Tibial nerve (tissue), 4 donors: ENCODE measurements around the gene AQP12B.

Experiments
- EP300 ChIP-seq, 2 donors: sonication (generic); formaldehyde crosslinking; IDR thresholded peaks; one replicate each; pipeline ENCODE4 v1.6.1; 2017; ENCODE audit warnings: antibody characterized with exemption in 2 of 2, mild to moderate bottlenecking in 1 of 2
- POLR2A ChIP-seq, 2 donors: fragments of 450-650 bp; IDR thresholded peaks; one replicate each; pipeline ENCODE4 v1.6.1; 2017; ENCODE audit warnings: antibody characterized with exemption in 2 of 2, mild to moderate bottlenecking in 2 of 2, moderate library complexity in 2 of 2
- TF ChIP-seq, protein P1 (sequence below), 5 experiments: fragments of 200-600 bp in 3 of 5; fragments of 450-650 bp in 2 of 5; sonication (generic) in 3 of 5; IDR thresholded peaks; one replicate each; pipeline ENCODE4 v1.5.1; 2016 to 2019; ENCODE audit warnings: antibody characterized with exemption in 5 of 5, mild to moderate bottlenecking in 3 of 5, moderate library complexity in 2 of 5

DNA sequence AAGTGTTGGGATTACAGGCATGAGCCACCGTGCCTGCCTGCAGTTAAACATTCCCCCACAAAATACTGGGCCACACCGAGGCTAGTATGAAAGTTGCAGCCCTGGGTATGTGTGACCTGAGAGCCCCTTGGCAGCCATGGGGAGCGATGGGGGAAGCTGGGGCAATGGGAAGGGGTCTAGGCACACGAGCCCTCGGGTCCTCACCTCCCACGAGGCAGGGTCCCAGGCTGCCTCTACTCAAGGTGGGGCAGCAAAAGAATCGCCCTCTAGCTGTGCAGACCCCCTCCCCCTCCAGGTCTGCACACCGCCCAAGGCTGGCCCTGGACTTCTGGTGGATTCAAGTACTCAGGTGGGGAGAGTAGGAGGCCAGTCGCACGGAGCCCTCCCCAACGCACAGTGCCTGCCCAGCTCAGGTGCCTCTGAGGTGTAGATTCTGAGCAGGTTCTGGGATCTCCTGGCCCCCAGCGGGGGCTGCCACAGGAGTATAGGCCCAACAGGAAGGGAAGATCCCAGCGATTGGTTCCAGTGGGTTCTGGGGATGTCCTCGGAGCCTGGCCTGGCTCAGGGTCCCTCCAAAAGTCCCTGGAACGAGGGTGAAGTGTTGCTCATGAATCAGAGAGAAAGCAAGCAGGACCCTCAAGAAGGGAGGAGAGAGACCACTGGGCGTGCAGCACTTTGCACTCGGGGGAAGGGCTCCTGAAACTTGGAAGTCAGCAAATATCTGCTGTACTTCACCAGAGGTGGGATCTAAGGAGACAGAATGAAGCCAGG lies 54.8 kb downstream of the AQP12B start:
- TF ChIP-seq POLR2A (IDR thresholded peaks at IDR 0.05), result no peak
- TF ChIP-seq EP300 (IDR thresholded peaks at IDR 0.05), result no peak
- TF ChIP-seq, protein P1, sequence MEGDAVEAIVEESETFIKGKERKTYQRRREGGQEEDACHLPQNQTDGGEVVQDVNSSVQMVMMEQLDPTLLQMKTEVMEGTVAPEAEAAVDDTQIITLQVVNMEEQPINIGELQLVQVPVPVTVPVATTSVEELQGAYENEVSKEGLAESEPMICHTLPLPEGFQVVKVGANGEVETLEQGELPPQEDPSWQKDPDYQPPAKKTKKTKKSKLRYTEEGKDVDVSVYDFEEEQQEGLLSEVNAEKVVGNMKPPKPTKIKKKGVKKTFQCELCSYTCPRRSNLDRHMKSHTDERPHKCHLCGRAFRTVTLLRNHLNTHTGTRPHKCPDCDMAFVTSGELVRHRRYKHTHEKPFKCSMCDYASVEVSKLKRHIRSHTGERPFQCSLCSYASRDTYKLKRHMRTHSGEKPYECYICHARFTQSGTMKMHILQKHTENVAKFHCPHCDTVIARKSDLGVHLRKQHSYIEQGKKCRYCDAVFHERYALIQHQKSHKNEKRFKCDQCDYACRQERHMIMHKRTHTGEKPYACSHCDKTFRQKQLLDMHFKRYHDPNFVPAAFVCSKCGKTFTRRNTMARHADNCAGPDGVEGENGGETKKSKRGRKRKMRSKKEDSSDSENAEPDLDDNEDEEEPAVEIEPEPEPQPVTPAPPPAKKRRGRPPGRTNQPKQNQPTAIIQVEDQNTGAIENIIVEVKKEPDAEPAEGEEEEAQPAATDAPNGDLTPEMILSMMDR (IDR thresholded peaks at IDR 0.05), result no peak
